IMR-90 (cell line): ENCODE data around the gene PIK3C2B. TPM values are rescaled to one million over a fixed set of nuclear protein-coding genes. Genes with fewer than 3 reads are reported as not detected.

Experiments
- ATAC-seq: fragments of 200-7000 bp; cut with Tn5 transposase; 2 replicates; pipeline ENCODE4 v1.9.1; 2020; ENCODE audit warnings: low read depth, mild to moderate bottlenecking, moderate library complexity
- BruUV-seq: library from RNA; stranded (reverse); fragments of 400-500 nt; replicated peaks from 2 replicates; lab custom pipeline; 2021; lab: Mats Ljungman, UMichigan
- CTCF ChIA-PET: fragments of 300-600 bp; formaldehyde crosslinking; extraction: SDS; loops from one replicate; lab custom pipeline; 2021; ENCODE audit warnings: antibody characterized with exemption; lab: Yijun Ruan, JAX
- POLR2A ChIA-PET: fragments of 300-600 bp; sonication (Branson Sonifier 250); formaldehyde crosslinking; loops from one replicate; lab custom pipeline; 2022; ENCODE audit warnings: antibody characterized with exemption; ENCODE audit not compliant: unreplicated experiment; lab: Charles Lee
- DNase-seq: peaks from one replicate; pipeline ENCODE4 v3.0.0; 2013
- H2AFZ ChIP-seq: replicated peaks from 2 replicates; pipeline ENCODE3; 2013; ENCODE audit warnings: low read length, mild to moderate bottlenecking; ENCODE audit not compliant: poor library complexity
- H2AK5ac ChIP-seq: 2 replicates; pipeline ENCODE4 v1.6.1; 2013; ENCODE audit warnings: low read depth, low read length, inconsistent platforms
- H2AK9ac ChIP-seq: replicated peaks from 2 replicates; pipeline ENCODE3; 2013; ENCODE audit warnings: mild to moderate bottlenecking, low read depth, low read length, moderate library complexity; ENCODE audit not compliant: poor library complexity
- H2BK120ac ChIP-seq: 2 replicates; pipeline ENCODE4 v1.6.1; 2013; ENCODE audit warnings: low read depth, low read length, inconsistent platforms
- H2BK15ac ChIP-seq: 3 replicates; pipeline ENCODE4 v1.6.1; 2013; ENCODE audit warnings: low read depth, low read length, inconsistent platforms
- H2BK20ac ChIP-seq: 2 replicates; pipeline ENCODE4 v1.6.1; 2013; ENCODE audit warnings: low read depth, mild to moderate bottlenecking, inconsistent platforms, low read length, moderate library complexity
- H2BK5ac ChIP-seq: 2 replicates; pipeline ENCODE4 v1.6.1; 2013; ENCODE audit warnings: mild to moderate bottlenecking, low read depth, low read length, inconsistent platforms; ENCODE audit not compliant: poor library complexity, severe bottlenecking
- H3K14ac ChIP-seq: replicated peaks from 2 replicates; pipeline ENCODE4 v1.6.1; 2013; ENCODE audit warnings: low read depth, low read length, inconsistent platforms
- H3K18ac ChIP-seq: 2 replicates; pipeline ENCODE4 v1.6.1; 2013; ENCODE audit warnings: low read depth, low read length, control low read depth
- H3K23ac ChIP-seq: 2 replicates; pipeline ENCODE4 v1.6.1; 2013; ENCODE audit warnings: low read depth, low read length, inconsistent platforms
- H3K27ac ChIP-seq: 2 replicates; pipeline ENCODE4 v1.5.1; 2013; ENCODE audit warnings: mild to moderate bottlenecking, control low read depth, low read length; ENCODE audit not compliant: insufficient read depth
- H3K27me3 ChIP-seq: 2 replicates; pipeline ENCODE4 v1.6.1; 2013; ENCODE audit warnings: low read length; ENCODE audit not compliant: control insufficient read depth, insufficient read depth
- H3K36me3 ChIP-seq: 2 replicates; pipeline ENCODE4 v1.6.1; 2013; ENCODE audit warnings: low read length, mixed read lengths; ENCODE audit not compliant: control insufficient read depth, insufficient read depth
- H3K4ac ChIP-seq: 2 replicates; pipeline ENCODE4 v1.6.1; 2013; ENCODE audit warnings: low read depth, low read length, inconsistent platforms
- H3K4me1 ChIP-seq: 2 replicates; pipeline ENCODE4 v1.6.1; 2013; ENCODE audit warnings: low read length, mixed read lengths; ENCODE audit not compliant: control insufficient read depth, insufficient read depth
- H3K4me2 ChIP-seq: 2 replicates; pipeline ENCODE4 v1.6.1; 2013; ENCODE audit warnings: low read depth, mild to moderate bottlenecking, control low read depth, low read length, moderate library complexity
- H3K4me3 ChIP-seq: 2 replicates; pipeline ENCODE4 v1.5.1; 2013; ENCODE audit warnings: low read depth, mild to moderate bottlenecking, control low read depth, low read length, moderate library complexity; ENCODE audit not compliant: insufficient read depth
- H3K56ac ChIP-seq: 2 replicates; pipeline ENCODE4 v1.6.1; 2013; ENCODE audit warnings: low read length, inconsistent platforms; ENCODE audit not compliant: insufficient read depth; ENCODE audit errors: extremely low read depth
- H3K79me1 ChIP-seq, 2 experiments: 2 replicates each; pipeline ENCODE4 v1.6.1; 2013; ENCODE audit warnings: low read length in 2 of 2, inconsistent platforms in 1 of 2, low read depth in 1 of 2
- H3K9ac ChIP-seq: 2 replicates; pipeline ENCODE4 v1.6.1; 2013; ENCODE audit warnings: low read depth, low read length, control low read depth
- H3K9me1 ChIP-seq: 2 replicates; pipeline ENCODE4 v1.6.1; 2013; ENCODE audit warnings: low read length, inconsistent platforms; ENCODE audit not compliant: insufficient read depth
- H3K9me3 ChIP-seq: 2 replicates; pipeline ENCODE4 v1.6.1; 2013; ENCODE audit warnings: low read length; ENCODE audit not compliant: control insufficient read depth, insufficient read depth
- H4K20me1 ChIP-seq: 2 replicates; pipeline ENCODE4 v1.6.1; 2013; ENCODE audit warnings: low read length, inconsistent platforms; ENCODE audit not compliant: insufficient read depth
- H4K5ac ChIP-seq: 2 replicates; pipeline ENCODE4 v1.6.1; 2013; ENCODE audit warnings: mild to moderate bottlenecking, low read depth, low read length, control low read depth
- H4K8ac ChIP-seq, 2 experiments: 2 replicates each; pipeline ENCODE4 v1.6.1; 2013; ENCODE audit warnings: low read depth in 2 of 2, low read length in 2 of 2, control low read depth in 1 of 2, inconsistent platforms in 1 of 2
- H4K91ac ChIP-seq: 2 replicates; pipeline ENCODE4 v1.6.1; 2013; ENCODE audit warnings: low read depth, low read length, inconsistent platforms; ENCODE audit not compliant: insufficient read depth
- CHD1 ChIP-seq: IDR thresholded peaks from 2 replicates; pipeline ENCODE4 v1.6.1; 2012; ENCODE audit warnings: low read depth, low read length, improper control_type of control experiment
- FOS ChIP-seq: fragments of 150-350 bp; IDR thresholded peaks from 2 replicates; pipeline ENCODE4 v1.6.1; 2016; ENCODE audit warnings: low read depth, low read length
- MXI1 ChIP-seq: IDR thresholded peaks from 2 replicates; pipeline ENCODE4 v1.6.1; 2012; ENCODE audit warnings: low read depth, mild to moderate bottlenecking, low read length, moderate library complexity, borderline replicate concordance
- NFE2L2 ChIP-seq: fragments of 150-350 bp; IDR thresholded peaks from 2 replicates; pipeline ENCODE4 v1.6.1; 2016; ENCODE audit warnings: low read depth, mild to moderate bottlenecking, low read length
- POLR2A ChIP-seq: IDR thresholded peaks from 2 replicates; pipeline ENCODE4 v1.6.1; 2012; ENCODE audit warnings: mild to moderate bottlenecking, low read depth, low read length
- RAD21 ChIP-seq: IDR thresholded peaks from 2 replicates; pipeline ENCODE4 v1.6.1; 2012; ENCODE audit warnings: low read length, improper control_type of control experiment
- SMC3 ChIP-seq: fragments of 150-350 bp; IDR thresholded peaks from 2 replicates; pipeline ENCODE4 v1.6.1; 2016; ENCODE audit warnings: low read depth, mild to moderate bottlenecking, antibody characterized with exemption, low read length, moderate library complexity
- WGBS, 2 experiments: methylation state at CpG; one replicate each; pipeline versions ENCODE4 v1.1.5 to v1.1.7; 2013; ENCODE audit warnings: missing lambda C conversion rate in 2 of 2; ENCODE audit not compliant: insufficient read length in 1 of 2; ENCODE audit errors: extremely low coverage in 2 of 2; 5-methylcytosine and 5-hydroxymethylcytosine counted together
- dilution Hi-C: fragments of 300-500 bp; cut with HindIII; formaldehyde crosslinking; loops from one replicate; pipeline ENCODE4 v1.14.3; 2018; ENCODE audit warnings: low sequenced_read_pairs; ENCODE audit not compliant: unreplicated experiment
- in situ Hi-C: fragments of 300-500 bp; cut with MboI; formaldehyde crosslinking; loops from 3 replicates; pipeline ENCODE4 v1.14.3; 2019; ENCODE audit warnings: low sequenced_read_pairs, inconsistent platforms, mixed read lengths
- intact Hi-C: fragments of 100-400 bp; cut with micrococcal nuclease; formaldehyde crosslinking; loops from 2 replicates; pipeline ENCODE4 v1.10.0; 2022
- polyA plus RNA-seq, 3 experiments: library from polyadenylated mRNA; depleted of rRNA; stranded (reverse); fragments of >200 nt; gene quantifications; 2 replicates each; pipeline ENCODE4 v1.2.3, GENCODE V29; 2012; ENCODE audit warnings: low replicate concordance in 1 of 3
- total RNA-seq: library from RNA; depleted of rRNA; stranded (reverse); fragments of >200 nt; gene quantifications from 2 replicates; pipeline ENCODE4 v1.2.3, GENCODE V29; 2012
- TF ChIP-seq, protein P1 (sequence below): fragments of 150-350 bp; IDR thresholded peaks from 2 replicates; pipeline ENCODE4 v1.6.1; 2017; ENCODE audit warnings: mild to moderate bottlenecking, antibody characterized with exemption, low read length, low read depth

Gene PIK3C2B
- total and polyA plus RNA-seq, 2 of the 4 experiments (the other 2 are of a cell fraction) = 1.1 to 2.9 TPM

DNA sequence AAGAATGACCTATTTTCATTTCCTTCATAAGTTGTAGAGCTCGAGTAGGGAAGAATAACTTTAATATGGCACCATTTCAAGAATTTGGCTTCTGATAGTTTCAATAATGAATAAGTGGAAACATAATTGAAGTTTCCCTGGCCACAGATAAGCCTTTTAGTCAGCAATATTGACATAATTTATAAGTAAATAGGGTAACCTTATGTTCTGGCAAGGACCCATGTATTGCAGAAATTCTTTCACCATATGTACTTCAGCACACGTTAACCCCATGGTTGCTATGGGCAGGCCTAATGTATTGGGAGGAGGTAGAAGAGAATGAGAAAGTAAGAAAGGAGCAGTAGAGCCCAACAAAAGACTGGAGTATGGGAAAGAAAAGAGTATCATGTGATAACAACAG lies 47.0 kb upstream of the PIK3C2B start:
- Histone ChIP-seq H3K9me1 (no peaks in the 10 kb centered on the region), H3K18ac (no peak overlapping the region), H3K4ac (no peak overlapping the region), H3K27ac (no peak overlapping the region), H3K79me1 (peaks cover 9 to 13% of the 10 kb centered on the region in 2 experiments), H2AK5ac (no peak overlapping the region), H2BK15ac (no peak overlapping the region), H2BK5ac (no peak overlapping the region), H4K8ac (no peak overlapping the region), H2BK20ac (no peak overlapping the region), H4K91ac (no peak overlapping the region), H3K4me3 (no peak overlapping the region), H3K56ac (no peak overlapping the region), H2AFZ (no peak overlapping the region), H3K9ac (no peak overlapping the region), H2BK120ac (no peak overlapping the region), H4K5ac (no peak overlapping the region), H3K23ac (no peak overlapping the region), H2AK9ac (no peak overlapping the region), H3K14ac (no peak overlapping the region), H3K4me2 (no peak overlapping the region), H3K9me3 (no peaks in the 10 kb centered on the region), H3K27me3 (no peaks in the 10 kb centered on the region), H4K20me1 (no peaks in the 10 kb centered on the region), H3K36me3 (peaks cover 39% of the 10 kb centered on the region), H3K4me1 (no peaks in the 10 kb centered on the region)
- ChIA-PET POLR2A (no interaction called here), CTCF (interaction anchor here (0.9 kb wide), 1 partner anchor 265 kb away, joined by 3 read pairs; no protein-coding TSS in a partner anchor)
- in situ Hi-C loops = no loop called here
- no CpG with 5 or more reads among the region's 2 CpGs for WGBS, 2 experiments
- dilution Hi-C loops = no loop called here
- ATAC-seq (no peak), DNase-seq (no peak)
- TF ChIP-seq NFE2L2 (no peak), SMC3 (no peak), CHD1 (no peak), POLR2A (no peak), FOS (no peak), RAD21 (no peak), MXI1 (no peak)
- TF ChIP-seq, protein P1, sequence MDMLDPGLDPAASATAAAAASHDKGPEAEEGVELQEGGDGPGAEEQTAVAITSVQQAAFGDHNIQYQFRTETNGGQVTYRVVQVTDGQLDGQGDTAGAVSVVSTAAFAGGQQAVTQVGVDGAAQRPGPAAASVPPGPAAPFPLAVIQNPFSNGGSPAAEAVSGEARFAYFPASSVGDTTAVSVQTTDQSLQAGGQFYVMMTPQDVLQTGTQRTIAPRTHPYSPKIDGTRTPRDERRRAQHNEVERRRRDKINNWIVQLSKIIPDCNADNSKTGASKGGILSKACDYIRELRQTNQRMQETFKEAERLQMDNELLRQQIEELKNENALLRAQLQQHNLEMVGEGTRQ = no peak
- no TSS peak for BruUV-seq
- intact Hi-C loops = loop anchor here (10.0 kb wide), 1 partner anchor 553 kb away; no protein-coding TSS in a partner anchor
